NCI-H2107 treated with DMSO at 0.1 percent for 48 hours (cell line): ENCODE measurements around the gene FAM193B.

Source experiments
- DNase-seq: peaks from one replicate; lab custom pipeline; 2025; ENCODE audit not compliant: unreplicated experiment; lab: John Stamatoyannopoulos, UW

FAM193B gene

GRCh38 chr5:177554474-177555111 is at the start of gene FAM193B:
TSS of gene FAM193B (minus strand) at chr5:177554563. CDS start at chr5:177554458, 105 bp downstream.
- peak; percentile 69 for DNase-seq

GRCh38 chr5:177604116-177604521 is 49.8 kb upstream of the FAM193B start:
- no peak for DNase-seq

GRCh38 chr5:177603631-177604030 is 49.3 kb upstream of the FAM193B start:
- DNase-seq, result no peak

GRCh38 chr5:177602458-177602830 is 48.1 kb upstream of the FAM193B start:
- no peak for DNase-seq

DNA sequence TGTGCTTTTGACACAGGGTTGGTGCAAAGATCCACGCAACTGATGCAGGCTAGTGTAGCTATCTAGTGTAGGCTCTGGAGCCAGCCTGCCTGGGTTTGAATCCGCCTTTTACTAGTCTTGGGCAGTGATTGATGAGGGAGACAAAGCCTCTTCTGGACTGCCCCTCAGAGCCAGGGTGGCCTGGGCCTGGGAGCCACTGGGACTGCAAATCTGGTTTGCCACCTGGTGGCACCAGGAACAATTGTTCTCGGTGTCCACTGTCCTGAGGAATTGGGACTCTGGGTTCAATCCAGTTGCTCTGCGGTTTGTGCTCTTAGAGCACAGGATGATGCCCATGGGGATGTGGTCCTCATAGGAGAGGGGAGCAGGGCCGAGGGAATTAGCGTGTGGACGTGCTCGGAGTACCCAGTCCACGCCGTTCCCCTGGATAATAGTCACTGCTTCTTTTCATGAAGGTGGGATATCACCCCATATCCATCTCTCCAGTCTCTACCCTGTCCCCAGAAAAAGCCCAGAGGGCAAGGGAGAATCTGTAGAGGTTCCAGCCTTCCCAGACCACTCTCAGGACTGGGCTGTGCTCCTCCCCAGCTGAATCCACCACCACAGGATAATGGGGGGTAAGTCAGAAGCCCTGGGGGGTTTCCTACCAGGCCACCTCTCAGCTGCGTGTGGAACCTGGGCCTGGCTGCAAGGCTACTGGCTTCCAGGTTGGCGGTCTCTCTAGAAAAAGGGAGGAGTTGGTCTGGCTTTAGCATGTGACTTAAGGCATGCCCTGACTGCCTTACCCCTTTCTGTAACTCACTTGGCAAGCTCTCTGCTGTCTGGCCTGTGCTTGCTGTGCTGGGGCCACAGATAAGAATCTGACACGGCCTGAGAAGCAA is 47.5 kb upstream of the FAM193B start:
- DNase-seq, result no peak

GRCh38 chr5:177601126-177601525 is 46.8 kb upstream of the FAM193B start:
- DNase-seq, result no peak

DNA sequence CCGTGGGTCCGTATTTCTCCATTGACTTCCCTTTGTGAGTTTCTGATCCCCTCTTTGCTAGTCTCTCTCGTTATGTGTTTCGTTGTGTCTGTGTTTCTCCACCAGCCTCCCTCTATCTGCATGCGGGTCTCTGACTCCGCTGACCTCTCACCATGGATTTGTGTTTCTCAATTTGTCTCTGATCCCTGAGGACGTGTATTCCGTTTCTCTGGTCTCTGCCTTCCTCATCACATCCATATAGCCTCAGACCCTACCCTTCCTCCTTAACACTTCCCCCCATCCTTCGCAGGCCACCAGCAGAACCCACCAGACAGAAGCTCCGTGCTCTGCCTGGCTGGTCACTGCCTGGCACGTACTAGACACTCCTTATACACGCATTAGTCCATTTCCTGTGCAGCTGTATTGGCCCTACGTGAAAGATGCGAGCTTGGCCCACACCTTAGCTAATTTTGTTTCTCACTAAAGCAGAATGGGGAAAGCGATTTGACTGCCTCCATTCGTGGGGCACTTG is 46.2 kb upstream of the FAM193B start:
- DNase-seq, result no peak

DNA sequence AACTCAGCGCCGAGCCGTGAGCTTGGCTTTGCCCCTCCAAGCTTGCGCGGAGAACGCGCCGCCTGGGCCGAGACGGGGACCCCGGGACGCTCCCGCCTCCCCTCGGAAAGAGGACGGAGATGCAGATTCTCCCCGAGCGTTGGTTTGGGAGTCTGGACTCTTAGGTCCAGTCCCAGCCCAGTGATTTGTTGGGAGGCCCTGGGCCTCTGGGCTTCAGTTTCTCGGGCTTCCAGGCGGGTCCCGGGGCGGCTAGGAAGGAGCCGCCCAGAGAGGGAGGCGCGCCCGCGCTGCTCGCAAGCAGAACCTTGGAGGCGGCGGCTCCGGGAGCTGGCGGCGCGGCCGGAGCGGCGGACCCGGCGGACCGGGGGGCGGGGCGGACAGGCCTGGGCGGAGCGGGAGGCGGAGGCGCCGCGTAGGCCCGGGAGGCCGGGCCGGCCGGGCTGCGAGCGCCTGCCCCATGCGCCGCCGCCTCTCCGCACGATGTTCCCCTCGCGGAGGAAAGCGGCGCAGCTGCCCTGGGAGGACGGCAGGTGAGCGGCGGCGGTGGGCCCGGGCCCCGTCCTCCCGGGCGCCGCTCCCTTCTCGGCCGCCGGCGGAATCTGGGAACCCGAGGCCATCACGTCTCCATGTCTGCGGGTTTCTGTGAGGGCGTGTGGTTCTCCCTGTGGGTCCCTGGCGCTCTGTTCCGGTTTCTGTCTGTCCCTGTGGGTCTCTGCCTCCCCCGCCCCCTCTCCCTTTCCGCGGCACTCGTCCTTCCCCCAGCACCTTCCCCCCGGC is 45.6 kb upstream of the FAM193B start, which contains the start of gene B4GALT7:
Gene B4GALT7, plus strand, starts transcription at position 402 of the 777 bp plus-strand sequence. Its CDS starts 79 bp downstream, at position 481.
- no peak for DNase-seq

DNA sequence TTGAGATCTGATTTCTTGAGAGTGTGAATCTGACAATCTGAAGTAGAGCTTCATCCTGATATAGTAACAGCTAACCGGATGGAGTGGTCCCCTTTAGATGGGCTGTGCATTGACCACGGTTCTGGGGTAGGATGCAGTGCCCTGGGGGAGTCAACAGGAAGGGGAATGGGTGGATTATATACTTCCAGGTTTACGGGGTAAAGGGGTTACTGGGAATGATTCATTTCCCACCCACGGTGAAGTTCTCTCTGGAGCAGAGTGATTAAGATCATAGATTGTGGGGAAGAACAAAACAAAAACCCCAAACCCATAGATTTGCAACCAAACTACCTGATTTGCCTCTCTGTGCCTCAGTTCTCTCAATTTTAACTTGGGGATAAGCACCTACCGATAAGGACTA is 44.1 kb upstream of the FAM193B start:
- no peak for DNase-seq

GRCh38 chr5:177596775-177597238 is 42.4 kb upstream of the FAM193B start:
- no peak for DNase-seq

DNA sequence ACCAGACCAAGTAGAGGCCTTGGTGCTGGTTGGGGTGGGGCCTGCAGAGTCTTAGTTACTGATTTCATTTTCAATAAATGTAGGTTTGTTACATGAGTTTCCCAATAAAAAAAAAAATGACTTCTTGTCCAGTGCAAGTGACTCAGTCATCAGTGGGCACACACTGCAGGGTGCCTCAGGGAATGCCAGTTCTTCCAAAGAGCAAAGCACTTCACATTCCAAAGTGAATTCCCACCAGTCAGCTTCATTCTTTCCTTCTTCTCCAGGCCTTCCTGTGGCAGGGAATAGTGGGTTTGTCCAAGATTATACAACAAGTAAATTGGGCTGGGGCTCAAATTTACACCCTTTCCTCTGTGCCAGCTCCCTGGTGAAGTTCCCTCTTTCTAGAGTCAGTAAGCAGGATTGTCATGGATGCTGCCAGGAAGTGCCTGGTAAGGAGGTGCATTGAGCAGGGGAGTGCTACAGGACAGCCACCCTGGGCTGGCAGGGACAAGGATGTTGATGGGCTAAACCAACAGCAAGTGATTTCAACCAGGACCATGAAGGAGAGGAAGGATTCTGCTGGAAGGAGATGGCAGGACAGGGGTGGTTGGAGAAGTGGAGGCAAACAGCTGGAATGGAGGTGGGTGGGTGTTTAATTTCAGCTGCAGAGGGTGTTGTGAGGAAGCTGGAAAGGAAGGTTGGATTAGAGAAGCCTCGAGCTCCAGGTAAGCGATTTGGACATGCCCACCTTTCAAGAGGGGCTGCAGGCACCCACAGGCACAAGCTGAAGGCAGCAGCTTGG is 41.8 kb upstream of the FAM193B start:
- no peak for DNase-seq

GRCh38 chr5:177595026-177595585 is 40.7 kb upstream of the FAM193B start:
- no peak for DNase-seq

DNA sequence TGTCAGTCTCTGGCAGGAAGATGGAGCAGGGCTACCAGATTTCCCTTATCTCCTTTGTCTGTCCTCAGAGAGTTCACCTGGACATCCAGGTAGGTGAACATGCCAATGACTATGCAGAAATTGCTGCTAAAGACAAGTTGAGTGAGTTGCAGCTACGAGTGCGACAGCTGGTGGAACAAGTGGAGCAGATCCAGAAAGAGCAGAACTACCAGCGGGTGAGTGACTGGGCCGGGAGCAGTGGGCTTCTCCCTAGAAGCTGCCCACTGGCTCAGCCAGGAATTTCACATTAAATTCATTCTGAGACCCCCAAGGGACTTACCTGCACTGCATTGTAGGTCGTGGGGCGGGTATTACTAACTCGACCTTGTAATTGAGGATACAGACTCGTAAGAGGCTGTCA is 39.7 kb upstream of the FAM193B start:
- DNase-seq, result no peak

- no peak for DNase-seq
Observed at GRCh38 chr5:177593511-177593910, 39.1 kb upstream of the FAM193B start.

DNA sequence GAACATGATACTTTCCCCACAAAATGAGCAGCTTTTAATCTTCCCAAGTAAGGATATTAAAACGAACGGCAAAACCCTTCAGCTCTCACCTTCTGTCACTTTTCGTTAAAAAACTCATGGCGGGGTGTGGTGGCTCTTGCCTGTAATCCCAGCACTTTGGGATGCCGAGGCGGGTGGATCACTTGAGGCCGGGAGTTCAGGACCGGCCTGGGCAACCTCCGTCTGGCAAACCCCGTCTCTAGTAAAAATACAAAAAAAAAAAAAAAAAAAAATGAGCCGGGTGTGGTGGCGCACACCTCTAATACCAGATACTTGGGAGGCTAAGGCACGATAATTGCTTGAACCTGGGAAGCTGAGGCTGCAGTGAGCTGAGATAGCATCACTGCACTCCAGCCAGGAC is 38.5 kb upstream of the FAM193B start:
- no peak for DNase-seq

DNA sequence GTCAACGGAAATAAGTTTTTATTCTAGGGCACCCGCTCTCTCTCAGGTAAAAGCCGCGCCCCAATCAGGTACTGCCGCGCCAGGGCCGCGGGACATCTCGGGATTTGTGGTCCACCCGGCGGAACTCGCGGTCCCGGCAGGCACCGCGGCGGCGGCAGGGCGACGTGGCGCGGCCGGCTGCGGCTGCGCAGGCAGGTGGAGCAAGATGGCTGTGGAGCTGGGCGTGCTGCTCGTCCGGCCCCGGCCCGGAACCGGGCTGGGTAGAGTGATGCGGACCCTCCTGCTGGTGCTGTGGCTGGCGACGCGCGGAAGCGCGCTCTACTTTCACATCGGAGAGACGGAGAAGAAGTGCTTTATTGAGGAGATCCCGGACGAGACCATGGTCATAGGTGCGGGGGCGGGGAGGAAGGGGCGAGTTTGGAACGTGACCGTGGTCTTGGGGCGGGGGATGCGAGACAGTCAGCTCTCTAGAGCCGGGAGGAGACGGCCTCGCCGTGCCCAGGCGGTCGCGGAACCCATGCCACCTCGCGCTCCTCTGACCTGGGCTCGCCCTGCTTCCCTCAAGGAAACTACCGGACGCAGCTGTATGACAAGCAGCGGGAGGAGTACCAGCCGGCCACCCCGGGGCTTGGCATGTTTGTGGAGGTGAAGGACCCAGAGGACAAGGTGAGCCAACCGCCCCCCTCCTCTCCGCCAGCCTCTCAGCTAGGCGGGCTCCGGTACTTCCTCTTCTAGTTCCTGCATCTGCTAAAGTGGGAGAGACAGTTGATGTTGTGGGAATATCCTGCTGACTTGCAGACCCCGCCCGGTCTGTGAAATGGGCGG is 37.9 kb upstream of the FAM193B start, which contains the start of gene TMED9:
Gene TMED9, plus strand, starts transcription at position 194 of the 825 bp plus-strand sequence. Its CDS starts 12 bp downstream, at position 206.
- DNase-seq, result peak; percentile 33

- no peak for DNase-seq
Observed at GRCh38 chr5:177591690-177592009, 37.3 kb upstream of the FAM193B start.

GRCh38 chr5:177590406-177590805 is 36.0 kb upstream of the FAM193B start:
- DNase-seq, result no peak

GRCh38 chr5:177588413-177588909 is 34.1 kb upstream of the FAM193B start:
- no peak for DNase-seq
